NCI-H69 (cell line): ENCODE measurements around the gene PPP6C.
"Not testable (repeated sequence)": the region's sequence is repeated elsewhere in the genome, so short reads cannot be mapped to it uniquely, and the experiment has no call there.

Experiments
- DNase-seq: peaks from one replicate; lab custom pipeline; 2025; lab: John Stamatoyannopoulos, UW

PPP6C gene

DNA sequence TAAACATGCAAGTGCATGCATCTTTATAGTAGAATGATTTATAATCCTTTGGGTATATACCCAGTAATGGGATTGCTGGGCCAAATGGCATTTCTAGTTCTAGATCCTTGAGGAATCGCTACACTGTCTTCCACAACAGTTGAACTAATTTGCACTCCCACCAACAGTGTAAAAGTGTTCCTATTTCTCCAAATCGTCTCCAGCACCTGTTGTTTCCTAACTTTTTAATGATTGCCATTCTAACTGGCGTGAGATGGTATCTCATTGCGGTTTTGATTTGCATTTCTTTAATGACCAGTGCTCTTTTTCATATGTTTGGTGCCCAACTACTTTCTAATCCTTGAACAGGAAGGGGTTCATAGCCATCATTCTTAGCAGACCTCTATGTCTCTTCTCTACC is 7.8 kb downstream of the PPP6C start:
- not testable (repeated sequence) for DNase-seq

DNA sequence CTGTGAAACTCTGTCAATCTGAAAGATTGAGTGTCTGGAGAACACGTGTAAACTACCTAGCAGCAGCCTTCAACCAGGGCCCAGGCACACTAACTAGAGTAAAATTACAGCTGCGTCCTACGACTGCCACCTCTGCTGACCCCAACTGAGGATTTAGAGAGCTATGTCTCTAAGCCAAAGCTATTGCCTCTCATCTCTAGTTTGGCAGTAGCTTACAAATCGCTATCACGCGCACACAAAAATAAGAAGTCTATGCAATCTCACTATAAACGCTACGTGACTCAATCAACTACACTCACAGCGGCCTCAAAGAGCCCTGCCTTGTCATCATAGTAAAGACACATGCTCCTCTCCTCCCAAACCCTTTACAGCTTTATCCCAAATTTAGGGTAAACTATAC is 8.7 kb downstream of the PPP6C start:
- DNase-seq = no peak

GRCh38 chr9:125179776-125180175 is 9.8 kb downstream of the PPP6C start:
- DNase-seq = not testable (repeated sequence)

GRCh38 chr9:125177888-125178287 is 11.7 kb downstream of the PPP6C start:
- DNase-seq = no peak

GRCh38 chr9:125176636-125177035 is 13.0 kb downstream of the PPP6C start:
- DNase-seq = no peak

GRCh38 chr9:125172031-125172755 is 17.4 kb downstream of the PPP6C start:
- DNase-seq = no peak

GRCh38 chr9:125169895-125170294 is 19.7 kb downstream of the PPP6C start:
- DNase-seq = no peak

GRCh38 chr9:125166762-125167161 is 22.8 kb downstream of the PPP6C start:
- DNase-seq = no peak

- DNase-seq = not testable (repeated sequence)
Measured at GRCh38 chr9:125162891-125163290, 26.7 kb downstream of the PPP6C start.

GRCh38 chr9:125161284-125161918 is 28.2 kb downstream of the PPP6C start:
- no peak for DNase-seq

GRCh38 chr9:125160750-125161149 is 28.9 kb downstream of the PPP6C start:
- no peak for DNase-seq

- DNase-seq = no peak
Measured at GRCh38 chr9:125156551-125156950, 33.1 kb downstream of the PPP6C start.

DNA sequence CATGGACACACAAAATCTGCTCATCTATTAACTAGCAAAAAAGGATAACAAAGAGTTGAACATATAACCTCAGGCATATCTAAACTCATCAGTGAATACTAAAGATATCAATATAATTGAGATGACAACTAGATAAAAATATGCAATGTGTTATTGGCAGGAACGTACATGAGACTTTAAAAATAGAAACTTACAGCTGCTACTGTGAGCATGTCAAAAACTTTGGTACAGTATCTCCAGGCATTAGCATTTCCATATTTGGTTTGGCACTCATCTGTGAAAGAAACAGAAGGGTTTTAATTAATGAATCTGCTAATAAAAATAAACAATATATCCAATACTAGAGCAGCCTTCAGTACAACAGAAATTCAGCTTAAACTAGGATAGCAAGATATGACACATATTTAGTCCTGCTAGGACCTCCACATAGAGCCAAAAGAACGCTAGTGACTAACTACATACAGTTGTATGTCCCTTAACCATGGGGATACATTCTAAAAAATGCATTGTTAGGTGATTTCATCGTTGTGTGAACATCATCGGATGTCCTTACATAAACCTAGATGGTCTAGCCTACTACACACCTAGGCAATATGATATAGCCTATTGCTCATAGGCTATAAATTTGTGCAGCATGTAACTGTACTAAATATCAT is 35.8 kb downstream of the PPP6C start:
- DNase-seq = no peak

DNA sequence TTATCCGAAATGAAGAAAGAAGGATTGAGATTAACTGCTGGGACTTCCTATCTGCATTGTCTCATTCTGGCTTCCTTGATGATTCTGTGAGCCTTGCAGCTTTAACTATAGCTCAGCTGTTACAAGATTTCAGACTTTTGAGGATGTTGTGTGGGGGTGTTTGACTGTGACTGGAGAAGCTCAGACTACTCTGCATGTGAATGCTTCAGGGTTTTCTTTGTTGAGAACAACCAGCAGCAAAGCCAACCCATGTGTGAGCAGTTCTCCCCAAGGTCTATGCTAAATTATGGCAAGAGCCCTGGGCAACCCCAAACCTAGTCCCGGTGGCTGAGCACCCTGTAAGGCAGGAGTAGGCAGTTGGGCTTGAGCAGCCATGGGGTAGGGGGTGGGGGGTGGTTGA is 37.9 kb downstream of the PPP6C start:
- no peak for DNase-seq

GRCh38 chr9:125150349-125151245 is 39.0 kb downstream of the PPP6C start:
- DNase-seq = no peak

DNA sequence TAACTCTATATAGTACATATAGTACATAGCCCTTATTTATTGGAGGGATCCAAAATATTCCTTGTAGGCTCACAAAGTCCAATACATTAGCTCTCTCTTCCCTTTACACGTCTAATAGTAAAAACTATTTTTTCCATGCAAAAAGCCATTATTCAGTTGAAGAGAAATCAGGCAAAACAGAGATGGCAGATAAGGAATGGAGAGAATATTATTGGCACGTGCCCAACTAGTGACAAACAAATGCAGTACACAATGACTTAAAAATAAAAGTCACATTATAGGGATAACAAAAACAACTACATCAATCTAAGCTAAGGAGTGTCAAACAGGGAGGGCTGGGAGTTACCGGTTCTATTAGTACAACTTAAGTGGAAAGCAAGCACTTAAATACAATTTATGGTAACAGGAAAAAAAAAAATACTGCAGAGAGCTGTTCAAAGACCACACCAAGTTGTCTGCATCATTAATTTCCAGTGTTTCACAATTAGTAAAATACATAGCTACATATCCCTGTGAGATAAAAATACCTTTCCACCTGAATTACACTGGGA is 42.1 kb downstream of the PPP6C start:
- no peak for DNase-seq

GRCh38 chr9:125146247-125146646 is 43.4 kb downstream of the PPP6C start:
- no peak for DNase-seq

DNA sequence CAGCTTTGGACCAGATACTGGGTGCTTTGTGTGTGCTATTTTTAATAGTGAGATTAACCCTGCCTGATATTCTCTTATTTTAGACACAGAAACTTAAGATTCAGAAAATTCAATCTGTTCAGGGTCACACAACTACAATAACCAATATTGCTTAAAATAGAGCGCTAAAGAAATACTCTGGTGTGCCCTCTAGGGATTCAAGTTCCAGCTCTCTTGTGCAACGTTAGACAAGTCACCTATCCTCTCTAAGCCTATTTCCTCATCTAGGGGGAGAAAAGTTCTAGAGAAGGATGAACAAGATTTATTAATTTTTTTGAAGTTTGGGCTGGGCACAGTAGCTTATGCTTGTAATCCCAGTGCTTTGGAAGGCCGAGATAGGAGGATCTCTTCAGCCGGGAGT is 44.2 kb downstream of the PPP6C start:
- no peak for DNase-seq

GRCh38 chr9:125143377-125144090 is 46.1 kb downstream of the PPP6C start, which contains the start of gene SCAI:
TSS of gene SCAI (minus strand) at chr9:125143528. CDS start at chr9:125143437, 91 bp downstream.
- DNase-seq = peak; percentile 99

DNA sequence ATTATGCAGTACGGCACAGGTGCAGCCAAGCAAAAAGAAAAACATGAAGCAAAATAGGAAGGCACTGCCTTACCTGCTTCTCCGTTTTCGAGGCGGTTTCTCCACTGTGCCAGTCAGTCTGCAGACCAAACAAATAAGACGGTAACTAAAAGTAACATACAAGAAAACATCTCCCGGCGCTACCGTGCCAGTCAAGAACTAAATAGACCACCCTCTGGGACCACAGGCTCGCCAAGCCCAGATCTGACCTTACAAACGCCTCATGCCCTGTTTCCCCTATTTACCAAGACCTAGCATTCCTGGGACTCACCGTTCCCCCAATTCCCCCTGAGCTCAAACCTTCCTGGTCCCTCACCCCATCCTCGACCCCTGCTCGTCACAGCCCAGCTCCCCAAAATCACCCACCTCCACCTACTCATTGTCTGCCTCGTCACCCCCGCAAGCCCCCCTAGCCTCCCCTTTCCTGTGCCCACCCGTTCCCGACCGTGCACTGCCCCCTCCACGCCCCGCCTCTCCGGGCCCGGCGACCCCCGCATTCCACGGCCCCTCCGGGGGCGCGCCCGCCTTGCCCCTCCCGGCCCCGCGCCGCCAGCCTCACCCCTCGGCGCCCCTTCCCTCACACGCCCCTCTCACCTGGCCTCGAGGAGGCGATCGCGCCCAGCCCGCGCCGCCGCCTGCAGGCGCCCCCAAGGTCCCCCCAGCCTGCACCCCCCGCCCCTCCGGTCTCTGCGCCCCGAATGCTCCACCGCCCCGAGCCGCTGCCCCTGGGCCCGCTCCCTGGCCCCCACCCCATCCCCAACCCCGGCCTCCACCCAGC is 46.8 kb downstream of the PPP6C start:
- DNase-seq = peak; percentile 74
